Spleen (tissue), 13 donors: ENCODE measurements around the gene TSHZ2. TPM values are rescaled to one million over a fixed set of nuclear protein-coding genes. Genes with fewer than 3 reads are reported as not detected.
A peak's percentile ranks its signal among the peaks of the same experiment; 100 is the strongest.

Source experiments
- DNase-seq: peaks from one replicate; pipeline ENCODE4 v3.0.0-alpha.2; 2020
- H3K27ac ChIP-seq, 8 donors: fragments of 200-600 bp; sonication (generic) in 7 of 8; 1 replicate in 4 of 8; 2 replicates in 4 of 8; pipeline versions ENCODE4 v1.5.0 to v1.8.0; 2016 to 2021; ENCODE audit warnings: inconsistent platforms in 4 of 8, mild to moderate bottlenecking in 4 of 8, moderate library complexity in 1 of 8
- H3K27me3 ChIP-seq, 7 donors: fragments of 200-600 bp; sonication (generic) in 6 of 7; replicated peaks in 1 of 7; 1 replicate in 4 of 7; 2 replicates in 3 of 7; pipeline versions ENCODE4 v1.5.0 to v1.8.0; 2016 to 2021; ENCODE audit warnings: inconsistent platforms in 3 of 7, mild to moderate bottlenecking in 1 of 7
- H3K36me3 ChIP-seq, 6 donors: fragments of 200-600 bp; sonication (generic) in 5 of 6; 1 replicate in 4 of 6; 2 replicates in 2 of 6; pipeline versions ENCODE4 v1.5.0 to v1.8.0; 2016 to 2021; ENCODE audit warnings: inconsistent platforms in 2 of 6
- H3K4me1 ChIP-seq, 6 donors: fragments of 200-600 bp; sonication (generic) in 5 of 6; 1 replicate in 3 of 6; 2 replicates in 3 of 6; pipeline versions ENCODE4 v1.5.0 to v1.8.0; 2016 to 2021; ENCODE audit warnings: inconsistent platforms in 3 of 6
- H3K4me3 ChIP-seq, 8 donors: fragments of 200-600 bp; sonication (generic) in 7 of 8; 1 replicate in 4 of 8; 2 replicates in 4 of 8; pipeline versions ENCODE4 v1.5.0 to v1.8.0; 2016 to 2021; ENCODE audit warnings: inconsistent platforms in 4 of 8, mild to moderate bottlenecking in 4 of 8, moderate library complexity in 2 of 8
- H3K9me3 ChIP-seq, 8 donors: fragments of 200-600 bp; sonication (generic) in 7 of 8; 1 replicate in 4 of 8; 2 replicates in 4 of 8; pipeline versions ENCODE4 v1.5.0 to v1.8.0; 2016 to 2021; ENCODE audit warnings: inconsistent platforms in 4 of 8
- CTCF ChIP-seq, 11 experiments: fragments of 200-600 bp in 7 of 11; fragments of 450-650 bp in 4 of 11; sonication (generic) in 4 of 11; IDR thresholded peaks in 8 of 11; conservative IDR thresholded peaks in 3 of 11; 1 replicate in 7 of 11; 2 replicates in 4 of 11; pipeline versions ENCODE4 v1.4.0 to v1.8.0; 2016 to 2021; ENCODE audit warnings: antibody characterized with exemption in 11 of 11, inconsistent platforms in 4 of 11, mild to moderate bottlenecking in 1 of 11
- POLR2A ChIP-seq, 3 donors: fragments of 450-650 bp; IDR thresholded peaks; one replicate each; pipeline ENCODE4 v1.5.1; 2017; ENCODE audit warnings: antibody characterized with exemption in 3 of 3, mild to moderate bottlenecking in 1 of 3
- POLR2AphosphoS5 ChIP-seq, 3 donors: sonication (generic); formaldehyde crosslinking; IDR thresholded peaks; one replicate each; pipeline ENCODE4 v1.5.1; 2017; ENCODE audit warnings: antibody characterized with exemption in 3 of 3
- WGBS, 5 donors: extraction: QIAGEN DNeasy Blood & Tissue Kit in 3 of 5; methylation state at CpG; one replicate each; pipeline versions ENCODE4 v1.1.5 to v1.1.7; 2013 to 2018; 5-methylcytosine and 5-hydroxymethylcytosine counted together
- intact Hi-C: fragments of 100-400 bp; cut with DNase I; formaldehyde crosslinking; loops from one replicate; pipeline ENCODE4 v1.15.0; 2023; ENCODE audit warnings: low total_unique reads
- long read RNA-seq, 2 donors: transcript quantifications; one replicate each; lab custom pipeline, GENCODE V29; 2026
- polyA plus RNA-seq, 3 donors: library from polyadenylated mRNA; stranded (reverse); fragments of 200-250 nt; gene quantifications; one replicate each; pipeline ENCODE4 v1.2.1, GENCODE V29; 2013
- total RNA-seq, 7 donors: library from RNA; depleted of rRNA in 3 of 7; stranded (reverse); fragments of >200 nt in 3 of 7; fragmentation: NEBNext Ultra II Directional in 4 of 7; extraction: Animal tissue kit (Norgen Biotek cat#: 25700) in 4 of 7; gene quantifications; one replicate each; pipeline versions ENCODE4 v1.1.0 to v1.2.1, GENCODE V29; 2016 to 2021
- donor health status: healthy with polysubstance abuse.
- donor health status: DM: no; HTN: no; CAD: no; lungs with moderate emphysema.
- donor health status: DM: no; HTN: no; CAD: no.
- donor health status: Bipolar disorder and iron deficiency.
- donor health status: healthy.
- donor health status: DM: no; HTN: no; CAD: no.
- donor health status: DM: yes; HTN: yes; CAD: no.

The TSHZ2 gene
- total RNA-seq (10 to 100 TPM; 14.6 to 19.2 (median 17.8) TPM), polyA plus RNA-seq (1 to 10 TPM in 2 of 3 donors, under 1 TPM in 1; 0.86 to 2.0 (median 1.9) TPM)
- long read RNA-seq, donor 1, transcript TSHZ2-205 (1 exons, 670 nt) = major isoform, 16 of 16 reads
- long read RNA-seq, donor 1, partial matches to known transcripts = 0 of 16 reads
- long read RNA-seq, donor 1, other reads (novel, unspliced or antisense) = 0 of 16 reads
- long read RNA-seq, donor 2, transcript TSHZ2-205 (1 exons, 670 nt) = major isoform, 6 of 42 reads
- long read RNA-seq, donor 2, partial matches to known transcripts = 36 of 42 reads
- long read RNA-seq, donor 2, other reads (novel, unspliced or antisense) = 0 of 42 reads

GRCh38 chr20:52972190-52972937, at the start of gene TSHZ2:
TSS of gene TSHZ2 (plus strand) at chr20:52972358. CDS start at chr20:52973294, 936 bp downstream.
- no peak for DNase-seq
- no peak for TF ChIP-seq POLR2AphosphoS5 (IDR thresholded peaks at IDR 0.05)
- no peak for TF ChIP-seq POLR2A (IDR thresholded peaks at IDR 0.05)
- TF ChIP-seq CTCF (IDR thresholded peaks at IDR 0.05 in 8 of 11, conservative IDR thresholded peaks at IDR 0.05 in 3 of 11) = no peak
- intact Hi-C loops = no loop called here
- H3K36me3 ChIP-seq = no peaks in the 10 kb centered on the region
- peaks cover 0 to 53% (median 21%) of the 10 kb centered on the region in 7 donors for H3K27me3 ChIP-seq
- H3K4me3 ChIP-seq = peak within 1 kb of the TSS; percentile 26 to 68 (median 36)
- H3K4me1 ChIP-seq = peaks cover 0 to 19% (median 3%) of the 10 kb centered on the region in 6 donors
- no peaks in the 10 kb centered on the region for H3K9me3 ChIP-seq
- 3 to 4% (median 3%) methylated on average over 35 to 41 of the region's 41 CpGs for WGBS, 5 donors
- H3K27ac ChIP-seq = peak within 1 kb of the TSS; percentile 53 to 83 (median 76)

GRCh38 chr20:52922436-52922835, 49.7 kb upstream of the TSHZ2 start:
- H3K4me3 ChIP-seq = no peak overlapping the region
- no peak overlapping the region for H3K27ac ChIP-seq
- no peaks in the 10 kb centered on the region for H3K36me3 ChIP-seq
- no peaks in the 10 kb centered on the region for H3K4me1 ChIP-seq
- no peaks in the 10 kb centered on the region for H3K9me3 ChIP-seq
- WGBS, 5 donors = 60 to 66% (median 62%) methylated on average over 2 of the region's 2 CpGs
- TF ChIP-seq CTCF (IDR thresholded peaks at IDR 0.05 in 8 of 11, conservative IDR thresholded peaks at IDR 0.05 in 3 of 11) (no peak), POLR2AphosphoS5 (IDR thresholded peaks at IDR 0.05) (no peak), POLR2A (IDR thresholded peaks at IDR 0.05) (no peak)
- intact Hi-C loops = no loop called here
- DNase-seq = no peak
- H3K27me3 ChIP-seq = no peaks in the 10 kb centered on the region

- no peak overlapping the region for H3K27ac ChIP-seq
- DNase-seq = no peak
- TF ChIP-seq CTCF (IDR thresholded peaks at IDR 0.05 in 8 of 11, conservative IDR thresholded peaks at IDR 0.05 in 3 of 11) = no peak
- TF ChIP-seq POLR2AphosphoS5 (IDR thresholded peaks at IDR 0.05) = no peak
- no peak for TF ChIP-seq POLR2A (IDR thresholded peaks at IDR 0.05)
- H3K36me3 ChIP-seq = no peaks in the 10 kb centered on the region
- H3K4me1 ChIP-seq = no peaks in the 10 kb centered on the region
- no peaks in the 10 kb centered on the region for H3K27me3 ChIP-seq
- H3K4me3 ChIP-seq = no peak overlapping the region
- no peaks in the 10 kb centered on the region for H3K9me3 ChIP-seq
- WGBS, 5 donors = 35 to 48% (median 41%) methylated on average over 8 of the region's 8 CpGs
- intact Hi-C loops = no loop called here
These were observed 48.8 kb upstream of the TSHZ2 start for GRCh38 chr20:52923123-52923937.
